ENCODE results near the gene DNM3. TPM values are rescaled to one million over a fixed set of nuclear protein-coding genes. Genes with fewer than 3 reads are reported as not detected.

Gene DNM3
- polyA plus RNA-seq, 1 donor (not counting 4 experiments of a cell fraction or from before 2014, with no cell fraction given): 2.0 TPM

DNA sequence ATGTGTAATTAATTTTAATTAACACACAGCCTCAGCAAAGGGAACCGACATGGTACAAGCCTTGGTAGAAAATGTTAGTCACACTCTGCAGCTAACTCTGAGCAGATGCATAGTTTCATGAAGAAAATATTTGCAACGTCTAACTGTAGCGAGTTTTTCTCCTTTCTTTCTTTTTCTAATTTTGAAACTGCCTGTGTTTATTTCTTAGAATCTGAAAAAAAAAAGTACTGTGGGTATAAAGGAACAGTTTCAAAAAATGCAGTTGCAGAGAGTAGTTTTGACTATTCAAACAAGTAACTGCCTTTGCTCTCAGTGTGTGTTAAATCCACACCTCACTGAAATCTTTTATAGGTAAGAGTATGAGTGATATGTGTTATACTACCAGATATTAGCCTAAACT is 429.3 kb downstream of the DNM3 start:
- dilution Hi-C loops (cut with MboI; ENCODE audit: extremely low pct_ligation_motif_present, low sequenced_read_pairs): no loop called here
- Histone ChIP-seq H2AFZ (ENCODE audit: control insufficient read depth, low read length) (no peak overlapping the region), H3K9me3 (ENCODE audit: control insufficient read depth, low read depth, low read length) (no peaks in the 10 kb centered on the region), H3K36me3 (ENCODE audit: control insufficient read depth in 2 of 2, extremely low read depth in 1 of 2, insufficient read depth in 2 of 2, low read length in 2 of 2) (no peaks in the 10 kb centered on the region), H3K4me2 (ENCODE audit: control insufficient read depth, extremely low read depth, insufficient read depth, low read depth, low read length) (no peak overlapping the region), H3K27ac (ENCODE audit: control insufficient read depth, insufficient read depth, low read length) (no peak overlapping the region), H3K4me3 (ENCODE audit: control insufficient read depth in 2 of 3, extremely low read depth in 1 of 3, insufficient read depth in 2 of 3, low read depth in 1 of 3, low read length in 3 of 3) (no peak overlapping the region), H4K20me1 (ENCODE audit: control insufficient read depth, extremely low read depth, insufficient read depth, low read length) (no peaks in the 10 kb centered on the region), H3K9ac (ENCODE audit: control insufficient read depth, extremely low read depth, insufficient read depth, low read length) (no peak overlapping the region), H3K4me1 (ENCODE audit: control insufficient read depth, extremely low read depth, insufficient read depth, low read length) (no peaks in the 10 kb centered on the region), H3K27me3 (ENCODE audit: control insufficient read depth, extremely low read depth, insufficient read depth, low read length) (no peaks in the 10 kb centered on the region), H3K79me2 (ENCODE audit: control insufficient read depth, insufficient read depth, low read length) (no peaks in the 10 kb centered on the region), H3K9me1 (ENCODE audit: control insufficient read depth, extremely low read depth, insufficient read depth, low read length) (no peaks in the 10 kb centered on the region)
- no peak for FAIRE-seq
- TF ChIP-seq, protein P1, sequence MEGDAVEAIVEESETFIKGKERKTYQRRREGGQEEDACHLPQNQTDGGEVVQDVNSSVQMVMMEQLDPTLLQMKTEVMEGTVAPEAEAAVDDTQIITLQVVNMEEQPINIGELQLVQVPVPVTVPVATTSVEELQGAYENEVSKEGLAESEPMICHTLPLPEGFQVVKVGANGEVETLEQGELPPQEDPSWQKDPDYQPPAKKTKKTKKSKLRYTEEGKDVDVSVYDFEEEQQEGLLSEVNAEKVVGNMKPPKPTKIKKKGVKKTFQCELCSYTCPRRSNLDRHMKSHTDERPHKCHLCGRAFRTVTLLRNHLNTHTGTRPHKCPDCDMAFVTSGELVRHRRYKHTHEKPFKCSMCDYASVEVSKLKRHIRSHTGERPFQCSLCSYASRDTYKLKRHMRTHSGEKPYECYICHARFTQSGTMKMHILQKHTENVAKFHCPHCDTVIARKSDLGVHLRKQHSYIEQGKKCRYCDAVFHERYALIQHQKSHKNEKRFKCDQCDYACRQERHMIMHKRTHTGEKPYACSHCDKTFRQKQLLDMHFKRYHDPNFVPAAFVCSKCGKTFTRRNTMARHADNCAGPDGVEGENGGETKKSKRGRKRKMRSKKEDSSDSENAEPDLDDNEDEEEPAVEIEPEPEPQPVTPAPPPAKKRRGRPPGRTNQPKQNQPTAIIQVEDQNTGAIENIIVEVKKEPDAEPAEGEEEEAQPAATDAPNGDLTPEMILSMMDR (optimal IDR thresholded peaks at IDR 0.05 in 1 of 3, IDR thresholded peaks at IDR 0.05 in 1 of 3, conservative IDR thresholded peaks at IDR 0.05 in 1 of 3; ENCODE audit: extremely low read depth in 1 of 3, insufficient read depth in 2 of 3, low read length in 3 of 3): no peak
- TF ChIP-seq EZH2 (IDR thresholded peaks at IDR 0.05; ENCODE audit: low read length): no peak
- DNase-seq (ENCODE audit: low read depth, low spot score): no peak

DNA sequence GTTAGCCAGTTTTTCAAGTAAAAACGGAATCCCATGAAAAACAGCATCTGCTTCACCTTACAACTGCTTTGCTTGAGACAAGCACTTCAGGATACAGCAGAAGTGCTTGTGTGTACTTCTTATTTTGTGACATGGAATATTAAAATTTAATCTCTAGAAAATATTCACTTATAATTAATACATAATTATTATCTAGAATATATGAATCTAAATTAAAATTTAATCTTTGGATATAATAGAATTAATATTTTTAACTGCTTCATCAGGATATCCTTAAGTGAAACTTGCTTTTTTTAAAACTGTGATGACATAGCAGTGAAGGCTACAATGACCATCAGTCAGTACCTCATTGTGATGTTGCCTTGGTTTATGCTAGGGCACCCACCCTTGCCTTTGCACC is 430.8 kb downstream of the DNM3 start:
- H3K4me1 ChIP-seq (ENCODE audit: control insufficient read depth, extremely low read depth, insufficient read depth, low read length): no peaks in the 10 kb centered on the region
- dilution Hi-C loops (cut with MboI; ENCODE audit: extremely low pct_ligation_motif_present, low sequenced_read_pairs): no loop called here
- no peak for FAIRE-seq

More for the DNA sequence above, 430.8 kb downstream of the DNM3 start:
- Histone ChIP-seq H3K9me3 (ENCODE audit: control insufficient read depth, low read depth, low read length) (no peaks in the 10 kb centered on the region), H3K9me1 (ENCODE audit: control insufficient read depth, extremely low read depth, insufficient read depth, low read length) (no peaks in the 10 kb centered on the region), H3K27ac (ENCODE audit: control insufficient read depth, insufficient read depth, low read length) (no peak overlapping the region), H3K79me2 (ENCODE audit: control insufficient read depth, insufficient read depth, low read length) (no peaks in the 10 kb centered on the region), H4K20me1 (ENCODE audit: control insufficient read depth, extremely low read depth, insufficient read depth, low read length) (no peaks in the 10 kb centered on the region), H2AFZ (ENCODE audit: control insufficient read depth, low read length) (no peak overlapping the region), H3K4me3 (ENCODE audit: control insufficient read depth in 2 of 3, extremely low read depth in 1 of 3, insufficient read depth in 2 of 3, low read depth in 1 of 3, low read length in 3 of 3) (no peak overlapping the region), H3K36me3 (ENCODE audit: control insufficient read depth in 2 of 2, extremely low read depth in 1 of 2, insufficient read depth in 2 of 2, low read length in 2 of 2) (no peaks in the 10 kb centered on the region), H3K9ac (ENCODE audit: control insufficient read depth, extremely low read depth, insufficient read depth, low read length) (no peak overlapping the region), H3K4me2 (ENCODE audit: control insufficient read depth, extremely low read depth, insufficient read depth, low read depth, low read length) (no peak overlapping the region), H3K27me3 (ENCODE audit: control insufficient read depth, extremely low read depth, insufficient read depth, low read length) (no peaks in the 10 kb centered on the region)
- DNase-seq (ENCODE audit: low read depth, low spot score): no peak
- TF ChIP-seq, protein P1 (optimal IDR thresholded peaks at IDR 0.05 in 1 of 3, IDR thresholded peaks at IDR 0.05 in 1 of 3, conservative IDR thresholded peaks at IDR 0.05 in 1 of 3; ENCODE audit: extremely low read depth in 1 of 3, insufficient read depth in 2 of 3, low read length in 3 of 3): no peak
- no peak for TF ChIP-seq EZH2 (IDR thresholded peaks at IDR 0.05; ENCODE audit: low read length)
